Measurements from ENCODE around the gene OSBPL5. TPM values are rescaled to one million over a fixed set of nuclear protein-coding genes. Genes with fewer than 3 reads are reported as not detected.

The OSBPL5 gene
- total RNA-seq, 4 donors from 2014 or later = 59.6 to 119 (median 71.7) TPM

DNA sequence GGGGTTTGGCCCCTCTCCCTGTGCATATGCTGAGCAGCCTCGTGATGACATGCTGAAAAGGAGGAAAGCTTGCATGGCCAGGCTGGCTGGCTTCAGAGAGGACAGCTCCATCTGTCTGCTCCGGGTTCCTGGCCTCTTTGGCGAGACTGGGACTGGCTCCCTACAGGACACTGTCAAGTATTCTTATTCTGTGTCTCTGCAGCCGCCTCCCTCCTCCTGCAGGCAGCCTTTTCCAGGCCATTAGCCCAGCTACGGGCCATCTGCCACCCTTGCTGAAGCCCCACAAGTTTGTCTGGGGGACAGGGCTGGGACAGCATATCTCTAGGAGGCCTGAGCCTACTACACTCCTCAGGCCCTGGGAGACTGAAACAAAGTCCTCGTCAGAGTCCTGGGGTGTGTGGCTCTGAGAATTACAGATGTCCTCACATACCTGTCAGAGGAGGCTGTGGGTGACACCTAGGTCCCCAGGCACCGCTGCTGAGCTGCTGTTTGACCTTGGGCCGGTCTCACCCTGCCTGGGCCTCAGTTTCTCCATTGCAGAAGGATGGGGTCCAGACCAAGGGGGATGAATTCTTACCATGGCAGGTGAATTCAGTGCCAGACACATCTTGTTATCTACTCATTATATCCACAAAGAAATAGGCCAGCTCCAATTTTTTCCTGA lies 42.5 kb upstream of the OSBPL5 start:
- WGBS = 90% methylated on average over 4 of the region's 8 CpGs
- Histone ChIP-seq H3K27ac (replicated peaks in 1 of 4) (no peak overlapping the region), H3K27me3 (peaks cover 0 to 22% (median 9%) of the 10 kb centered on the region in 4 donors), H3K36me3 (no peaks in the 10 kb centered on the region), H3K9me3 (peaks cover 0 to 16% (median 6%) of the 10 kb centered on the region in 4 donors), H3K4me3 (no peak overlapping the region), H3K4me1 (peaks cover 7 to 27% (median 23%) of the 10 kb centered on the region in 4 donors)
- no peak for DNase-seq (ENCODE audit: extremely low spot score)
- TF ChIP-seq POLR2A (IDR thresholded peaks at IDR 0.05; ENCODE audit: low read depth) (no peak), POLR2AphosphoS5 (IDR thresholded peaks at IDR 0.05) (no peak), EP300 (IDR thresholded peaks at IDR 0.05) (no peak)
- TF ChIP-seq, protein P1, sequence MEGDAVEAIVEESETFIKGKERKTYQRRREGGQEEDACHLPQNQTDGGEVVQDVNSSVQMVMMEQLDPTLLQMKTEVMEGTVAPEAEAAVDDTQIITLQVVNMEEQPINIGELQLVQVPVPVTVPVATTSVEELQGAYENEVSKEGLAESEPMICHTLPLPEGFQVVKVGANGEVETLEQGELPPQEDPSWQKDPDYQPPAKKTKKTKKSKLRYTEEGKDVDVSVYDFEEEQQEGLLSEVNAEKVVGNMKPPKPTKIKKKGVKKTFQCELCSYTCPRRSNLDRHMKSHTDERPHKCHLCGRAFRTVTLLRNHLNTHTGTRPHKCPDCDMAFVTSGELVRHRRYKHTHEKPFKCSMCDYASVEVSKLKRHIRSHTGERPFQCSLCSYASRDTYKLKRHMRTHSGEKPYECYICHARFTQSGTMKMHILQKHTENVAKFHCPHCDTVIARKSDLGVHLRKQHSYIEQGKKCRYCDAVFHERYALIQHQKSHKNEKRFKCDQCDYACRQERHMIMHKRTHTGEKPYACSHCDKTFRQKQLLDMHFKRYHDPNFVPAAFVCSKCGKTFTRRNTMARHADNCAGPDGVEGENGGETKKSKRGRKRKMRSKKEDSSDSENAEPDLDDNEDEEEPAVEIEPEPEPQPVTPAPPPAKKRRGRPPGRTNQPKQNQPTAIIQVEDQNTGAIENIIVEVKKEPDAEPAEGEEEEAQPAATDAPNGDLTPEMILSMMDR (IDR thresholded peaks at IDR 0.05) = no peak
- intact Hi-C loops (cut with DNase I) = no loop called here

DNA sequence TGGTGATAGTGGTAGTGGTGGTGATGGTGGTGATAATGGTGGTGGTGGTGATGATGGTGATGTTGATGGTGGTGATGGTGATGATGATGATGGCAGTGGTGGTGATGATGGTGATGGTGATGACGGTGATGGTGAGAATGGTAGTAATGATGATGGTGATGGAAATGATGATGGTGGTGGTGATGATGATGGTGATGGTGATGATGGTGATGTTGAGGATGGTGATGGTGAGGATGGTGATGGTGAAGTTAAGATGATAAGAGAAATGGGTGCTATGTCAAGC lies 41.8 kb upstream of the OSBPL5 start:
- H3K27me3 ChIP-seq = peaks cover 0 to 29% (median 14%) of the 10 kb centered on the region in 4 donors
- WGBS = 100% methylated on average over 1 of the region's 1 CpG
- DNase-seq (ENCODE audit: extremely low spot score) = no peak
- H3K27ac ChIP-seq (replicated peaks in 1 of 4) = no peak overlapping the region
- peaks cover 0 to 14% (median 6%) of the 10 kb centered on the region in 4 donors for H3K9me3 ChIP-seq
- intact Hi-C loops (cut with DNase I) = no loop called here
- no peaks in the 10 kb centered on the region for H3K36me3 ChIP-seq
- TF ChIP-seq, protein P1 (IDR thresholded peaks at IDR 0.05) = no peak
- TF ChIP-seq EP300 (IDR thresholded peaks at IDR 0.05) = no peak
- no peak for TF ChIP-seq POLR2A (IDR thresholded peaks at IDR 0.05; ENCODE audit: low read depth)
- TF ChIP-seq POLR2AphosphoS5 (IDR thresholded peaks at IDR 0.05) = no peak
- peaks cover 7 to 27% (median 23%) of the 10 kb centered on the region in 4 donors for H3K4me1 ChIP-seq
- no peak overlapping the region for H3K4me3 ChIP-seq

DNA sequence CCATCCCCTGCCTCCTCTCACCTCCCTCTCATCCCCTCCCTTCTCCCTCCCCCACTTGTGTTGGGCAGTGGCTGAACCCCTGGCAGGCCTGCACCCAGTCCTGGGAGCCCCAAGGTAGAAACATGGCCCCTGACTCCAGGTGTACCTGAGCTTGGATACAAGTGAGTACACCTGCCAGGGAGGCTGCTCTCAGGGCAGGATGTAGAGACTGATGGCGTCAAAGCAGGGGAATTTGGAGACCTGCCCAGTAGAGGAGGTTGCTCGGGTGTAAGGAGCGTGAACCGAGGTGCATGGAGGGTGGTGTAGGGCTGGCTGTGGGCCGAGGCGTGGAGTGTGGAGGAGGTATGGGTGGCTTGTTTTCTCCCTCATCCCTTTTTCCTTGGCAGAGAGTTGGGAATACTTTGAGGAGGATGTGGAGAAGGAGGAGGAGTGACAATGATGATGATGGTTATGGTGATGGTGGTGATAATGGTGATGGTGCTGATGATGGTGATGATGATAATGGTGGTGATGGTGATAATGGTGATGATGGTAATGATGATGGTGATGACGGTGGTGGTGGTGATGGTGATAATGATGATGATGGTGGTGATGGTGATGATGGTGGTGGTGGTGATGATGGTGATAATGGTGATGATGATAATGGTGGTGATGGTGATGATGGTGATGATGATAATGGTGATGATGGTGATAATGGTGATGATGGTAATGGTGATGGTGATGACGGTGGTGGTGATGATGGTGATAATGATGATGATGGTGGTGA lies 41.2 kb upstream of the OSBPL5 start:
- H3K27ac ChIP-seq (replicated peaks in 1 of 4) = no peak overlapping the region
- no peaks in the 10 kb centered on the region for H3K36me3 ChIP-seq
- peaks cover 0 to 9% (median 4%) of the 10 kb centered on the region in 4 donors for H3K9me3 ChIP-seq
- DNase-seq (ENCODE audit: extremely low spot score) = no peak
- peaks cover 7 to 27% (median 23%) of the 10 kb centered on the region in 4 donors for H3K4me1 ChIP-seq
- intact Hi-C loops (cut with DNase I) = no loop called here
- H3K27me3 ChIP-seq = peaks cover 0 to 35% (median 14%) of the 10 kb centered on the region in 4 donors
- TF ChIP-seq POLR2A (IDR thresholded peaks at IDR 0.05; ENCODE audit: low read depth) (no peak), EP300 (IDR thresholded peaks at IDR 0.05) (no peak), POLR2AphosphoS5 (IDR thresholded peaks at IDR 0.05) (no peak)
- TF ChIP-seq, protein P1 (IDR thresholded peaks at IDR 0.05) = no peak
- no peak overlapping the region for H3K4me3 ChIP-seq
- WGBS = 74% methylated on average over 8 of the region's 8 CpGs

DNA sequence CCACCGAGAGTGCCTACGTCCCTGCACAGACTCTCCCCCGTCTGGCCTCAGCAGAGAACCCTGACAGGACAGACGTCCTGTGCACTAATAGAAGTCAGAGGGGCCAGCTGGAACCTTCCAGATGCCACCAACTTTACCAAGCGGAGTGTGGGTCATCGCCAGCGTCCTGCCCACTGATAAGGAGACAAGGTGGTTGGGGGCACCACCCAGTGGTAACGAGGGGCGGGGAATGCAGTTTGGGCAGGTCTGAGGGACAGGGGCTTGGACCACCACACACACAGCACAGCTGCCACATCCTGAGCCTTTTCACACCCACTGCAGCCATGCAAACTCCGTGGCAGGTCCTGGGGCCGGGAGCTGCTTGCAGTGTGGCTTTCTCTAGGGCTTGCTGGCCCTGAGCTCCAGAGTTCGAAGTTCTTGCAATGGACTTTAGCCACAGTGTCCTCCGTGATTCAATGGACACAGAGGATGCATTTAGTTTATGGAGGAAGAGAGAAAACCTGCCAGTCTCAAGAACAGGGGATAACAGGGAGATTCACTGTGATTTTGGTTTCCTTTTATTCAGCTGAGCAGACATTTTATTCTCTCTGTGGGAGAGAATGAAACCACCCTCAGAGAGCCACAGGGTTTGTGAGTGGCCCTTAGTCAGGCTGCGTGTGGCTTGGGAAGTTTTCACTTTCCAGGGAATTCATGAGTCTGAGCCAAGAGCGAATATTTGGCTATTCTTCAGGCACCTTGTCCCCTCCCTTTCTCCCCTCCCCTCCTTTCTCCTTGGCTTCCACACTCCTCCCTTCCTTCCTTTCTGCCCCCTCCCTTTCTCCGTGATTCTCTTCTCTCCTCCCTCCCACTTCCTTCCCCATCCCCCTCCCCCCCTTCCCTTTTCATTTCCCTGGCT lies 40.4 kb upstream of the OSBPL5 start:
- Histone ChIP-seq H3K4me1 (peaks cover 7 to 27% (median 23%) of the 10 kb centered on the region in 4 donors), H3K4me3 (no peak overlapping the region), H3K9me3 (peaks cover 0 to 4% (median under 1%) of the 10 kb centered on the region in 4 donors), H3K27me3 (peaks cover 0 to 43% (median 14%) of the 10 kb centered on the region in 4 donors), H3K27ac (replicated peaks in 1 of 4) (no peak overlapping the region), H3K36me3 (no peaks in the 10 kb centered on the region)
- TF ChIP-seq EP300 (IDR thresholded peaks at IDR 0.05) = no peak
- no peak for TF ChIP-seq POLR2A (IDR thresholded peaks at IDR 0.05; ENCODE audit: low read depth)
- TF ChIP-seq, protein P1 (IDR thresholded peaks at IDR 0.05) = no peak
- TF ChIP-seq POLR2AphosphoS5 (IDR thresholded peaks at IDR 0.05) = no peak
- WGBS = 40% methylated on average over 10 of the region's 16 CpGs
- intact Hi-C loops (cut with DNase I) = no loop called here
- DNase-seq (ENCODE audit: extremely low spot score) = no peak
